ENCODE measurements around the gene SERPINE3.

Gene SERPINE3

GRCh38 chr13:51363625-51364024, 24.1 kb downstream of the SERPINE3 start:
- no peak for DNase-seq (ENCODE audit: low spot score)

GRCh38 chr13:51364404-51365008, 25.0 kb downstream of the SERPINE3 start:
- no peak for DNase-seq (ENCODE audit: low spot score)

- no peak for DNase-seq (ENCODE audit: low spot score)
These were observed 30.6 kb downstream of the SERPINE3 start for GRCh38 chr13:51370116-51370515.

- DNase-seq (ENCODE audit: low spot score), result no peak
These were observed 31.3 kb downstream of the SERPINE3 start for GRCh38 chr13:51370811-51371210.

GRCh38 chr13:51371768-51372399, 32.4 kb downstream of the SERPINE3 start:
- DNase-seq (ENCODE audit: low spot score), result no peak

- no peak for DNase-seq (ENCODE audit: low spot score)
These were observed 34.0 kb downstream of the SERPINE3 start for GRCh38 chr13:51373451-51373850.

- DNase-seq (ENCODE audit: low spot score), result no peak
These were observed 40.8 kb downstream of the SERPINE3 start for GRCh38 chr13:51380269-51380668.

GRCh38 chr13:51385114-51385513, 45.6 kb downstream of the SERPINE3 start:
- DNase-seq (ENCODE audit: low spot score), result no peak

GRCh38 chr13:51394724-51395123, 55.2 kb downstream of the SERPINE3 start:
- DNase-seq (ENCODE audit: low spot score), result no peak

- no peak for DNase-seq (ENCODE audit: low spot score)
These were observed 56.9 kb downstream of the SERPINE3 start for GRCh38 chr13:51396352-51396751.

GRCh38 chr13:51397262-51397941, 57.9 kb downstream of the SERPINE3 start:
- DNase-seq (ENCODE audit: low spot score), result no peak

- DNase-seq (ENCODE audit: low spot score), result no peak
These were observed 65.7 kb downstream of the SERPINE3 start for GRCh38 chr13:51405176-51405575.

GRCh38 chr13:51412431-51412830, 72.9 kb downstream of the SERPINE3 start:
- DNase-seq (ENCODE audit: low spot score), result no peak
